HEK293 (cell line): Measurements from ENCODE around the gene FAM181A.

Source experiments
- CTCF ChIA-PET: fragments of 350-600 bp; formaldehyde crosslinking; extraction: SDS; loops from one replicate; lab custom pipeline; 2021; ENCODE audit warnings: antibody characterized with exemption; lab: Yijun Ruan, JAX
- POLR2A ChIA-PET: fragments of 300-600 bp; formaldehyde crosslinking; extraction: SDS; loops from one replicate; lab custom pipeline; 2020; ENCODE audit warnings: antibody characterized with exemption, inconsistent platforms; lab: Yijun Ruan, JAX
- H3K27ac ChIP-seq: fragments of 200-500 bp; sonication (Bioruptor generic); 2 replicates; pipeline ENCODE4 v1.5.1; 2014; ENCODE audit warnings: low read depth, low read length, control low read depth, inconsistent platforms; ENCODE audit errors: extremely low read depth
- H3K36me3 ChIP-seq, 2 experiments: fragments of 200-500 bp in 1 of 2; sonication (Bioruptor generic) in 1 of 2; 1 replicate in 1 of 2; 2 replicates in 1 of 2; pipeline ENCODE4 v1.5.1; 2014 to 2017; ENCODE audit warnings: inconsistent platforms in 2 of 2, low read length in 2 of 2; ENCODE audit not compliant: control insufficient read depth in 2 of 2, insufficient read depth in 1 of 2
- H3K4me1 ChIP-seq: fragments of 200-500 bp; sonication (Bioruptor generic); 2 replicates; pipeline ENCODE4 v1.5.1; 2014; ENCODE audit warnings: mild to moderate bottlenecking, low read length, inconsistent platforms; ENCODE audit not compliant: control insufficient read depth, insufficient read depth
- H3K4me3 ChIP-seq: 2 replicates; pipeline ENCODE4 v1.5.1; 2011; ENCODE audit warnings: low read depth, mild to moderate bottlenecking, control low read depth, low read length, moderate library complexity
- H3K9me3 ChIP-seq: fragments of 200-500 bp; sonication (Bioruptor generic); 2 replicates; pipeline ENCODE4 v1.5.1; 2014; ENCODE audit warnings: low read depth, low read length, inconsistent platforms; ENCODE audit not compliant: control insufficient read depth, insufficient read depth
- GLI4 ChIP-seq: fragments of 450-650 bp; formaldehyde crosslinking; IDR thresholded peaks from 2 replicates; pipeline ENCODE4 v1.5.1; 2016; ENCODE audit warnings: missing biosample characterization, missing genetic modification characterization
- GLIS1 ChIP-seq: fragments of 450-650 bp; formaldehyde crosslinking; IDR thresholded peaks from 2 replicates; pipeline ENCODE4 v1.5.1; 2016; ENCODE audit warnings: missing biosample characterization, missing genetic modification characterization
- HOXA7 ChIP-seq: sonication (generic); formaldehyde crosslinking; IDR thresholded peaks from 2 replicates; pipeline ENCODE4 v1.8.1; 2022; ENCODE audit warnings: missing genetic modification reagents, borderline replicate concordance
- OSR2 ChIP-seq: fragments of 450-650 bp; formaldehyde crosslinking; IDR thresholded peaks from 2 replicates; pipeline ENCODE4 v1.5.1; 2016; ENCODE audit warnings: missing biosample characterization, missing genetic modification characterization
- SCRT1 ChIP-seq: fragments of 450-650 bp; formaldehyde crosslinking; IDR thresholded peaks from 2 replicates; pipeline ENCODE4 v1.5.1; 2016; ENCODE audit warnings: missing biosample characterization, missing genetic modification characterization, borderline replicate concordance
- ZBTB17 ChIP-seq: fragments of 450-650 bp; formaldehyde crosslinking; IDR thresholded peaks from 2 replicates; pipeline ENCODE4 v1.5.1; 2016; ENCODE audit warnings: missing biosample characterization, missing genetic modification characterization
- ZFP37 ChIP-seq: fragments of 450-650 bp; formaldehyde crosslinking; IDR thresholded peaks from 2 replicates; pipeline ENCODE4 v1.5.1; 2016; ENCODE audit warnings: missing biosample characterization, missing genetic modification characterization
- ZFP69B ChIP-seq: fragments of 450-650 bp; formaldehyde crosslinking; IDR thresholded peaks from 2 replicates; pipeline ENCODE4 v1.5.1; 2016; ENCODE audit warnings: missing biosample characterization, missing genetic modification characterization
- ZNF121 ChIP-seq: fragments of 450-650 bp; formaldehyde crosslinking; IDR thresholded peaks from 2 replicates; pipeline ENCODE4 v1.5.1; 2016; ENCODE audit warnings: missing biosample characterization, missing genetic modification characterization
- ZNF248 ChIP-seq: fragments of 450-650 bp; formaldehyde crosslinking; IDR thresholded peaks from 2 replicates; pipeline ENCODE4 v1.5.1; 2017; ENCODE audit warnings: missing biosample characterization, missing genetic modification characterization
- ZNF266 ChIP-seq: fragments of 450-650 bp; formaldehyde crosslinking; IDR thresholded peaks from 2 replicates; pipeline ENCODE4 v1.5.1; 2016; ENCODE audit warnings: missing biosample characterization, missing genetic modification characterization, low read depth
- ZNF629 ChIP-seq: fragments of 450-650 bp; formaldehyde crosslinking; IDR thresholded peaks from 2 replicates; pipeline ENCODE4 v1.5.1; 2017; ENCODE audit warnings: missing biosample characterization, missing genetic modification characterization
- ZNF76 ChIP-seq: fragments of 450-650 bp; formaldehyde crosslinking; IDR thresholded peaks from 2 replicates; pipeline ENCODE4; 2016; ENCODE audit warnings: low read depth, missing biosample characterization, missing genetic modification characterization, borderline replicate concordance
- ZSCAN23 ChIP-seq: fragments of 450-650 bp; formaldehyde crosslinking; IDR thresholded peaks from 2 replicates; pipeline ENCODE4 v1.5.1; 2016; ENCODE audit warnings: missing biosample characterization, missing genetic modification characterization
- TF ChIP-seq, protein P1 (sequence below): fragments of 450-650 bp; formaldehyde crosslinking; IDR thresholded peaks from 2 replicates; pipeline ENCODE4 v1.5.0; 2017; ENCODE audit warnings: missing biosample characterization, missing genetic modification characterization, borderline replicate concordance
- TF ChIP-seq, protein P2 (sequence below): fragments of 450-650 bp; formaldehyde crosslinking; IDR thresholded peaks from 2 replicates; pipeline ENCODE4 v1.5.1; 2016; ENCODE audit warnings: missing biosample characterization, missing genetic modification characterization
- TF ChIP-seq, protein P3 (sequence below): fragments of 450-650 bp; formaldehyde crosslinking; IDR thresholded peaks from 2 replicates; pipeline ENCODE4 v1.5.1; 2016; ENCODE audit warnings: missing biosample characterization, missing genetic modification characterization, borderline replicate concordance
- TF ChIP-seq, protein P4 (sequence below): fragments of 450-650 bp; formaldehyde crosslinking; IDR thresholded peaks from 2 replicates; pipeline ENCODE4 v1.5.1; 2017; ENCODE audit warnings: missing biosample characterization, mild to moderate bottlenecking, missing genetic modification characterization, moderate library complexity
- TF ChIP-seq, protein P5 (sequence below): fragments of 450-650 bp; formaldehyde crosslinking; IDR thresholded peaks from 2 replicates; pipeline ENCODE4 v1.5.1; 2016; ENCODE audit warnings: missing biosample characterization, missing genetic modification characterization
- TF ChIP-seq, protein P6 (sequence below): fragments of 450-650 bp; formaldehyde crosslinking; IDR thresholded peaks from 2 replicates; pipeline ENCODE4 v1.5.1; 2017; ENCODE audit warnings: missing biosample characterization, missing genetic modification characterization
- TF ChIP-seq, protein P7 (sequence below): fragments of 450-650 bp; formaldehyde crosslinking; IDR thresholded peaks from 2 replicates; pipeline ENCODE4 v1.5.1; 2016; ENCODE audit warnings: missing biosample characterization, missing genetic modification characterization
- TF ChIP-seq, protein P8 (sequence below): fragments of 450-650 bp; formaldehyde crosslinking; IDR thresholded peaks from 2 replicates; pipeline ENCODE4 v1.5.1; 2017; ENCODE audit warnings: missing biosample characterization, missing genetic modification characterization

Gene FAM181A

DNA sequence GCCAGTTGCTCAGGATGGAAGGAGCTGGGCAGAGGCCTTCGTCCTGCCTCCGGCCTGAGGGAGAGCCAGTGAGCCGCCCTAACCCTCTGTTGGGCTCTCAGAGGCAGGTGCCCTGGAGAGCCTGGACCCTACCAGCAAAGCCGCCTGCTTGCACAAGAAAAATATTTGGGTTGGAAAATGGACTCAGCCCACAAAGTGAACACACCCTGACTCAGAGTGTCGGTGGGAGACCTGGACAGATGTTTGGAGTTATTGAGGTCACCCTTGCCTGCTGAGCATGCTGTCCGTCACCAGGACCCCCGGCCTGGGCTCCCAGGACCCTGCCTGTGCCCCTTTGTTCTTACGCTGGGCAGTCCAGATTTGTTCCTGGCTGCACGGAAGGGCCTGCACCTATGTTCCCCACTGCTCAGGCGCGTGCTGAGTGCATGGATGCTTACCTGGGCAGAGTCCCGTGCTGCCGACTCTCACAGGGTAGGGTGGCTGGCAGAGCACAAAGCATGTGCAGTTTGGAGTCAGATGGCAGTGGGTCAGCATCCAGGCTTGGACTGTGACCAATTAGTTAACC is 22.4 kb downstream of the FAM181A start (continued):
- TF ChIP-seq, protein P1, sequence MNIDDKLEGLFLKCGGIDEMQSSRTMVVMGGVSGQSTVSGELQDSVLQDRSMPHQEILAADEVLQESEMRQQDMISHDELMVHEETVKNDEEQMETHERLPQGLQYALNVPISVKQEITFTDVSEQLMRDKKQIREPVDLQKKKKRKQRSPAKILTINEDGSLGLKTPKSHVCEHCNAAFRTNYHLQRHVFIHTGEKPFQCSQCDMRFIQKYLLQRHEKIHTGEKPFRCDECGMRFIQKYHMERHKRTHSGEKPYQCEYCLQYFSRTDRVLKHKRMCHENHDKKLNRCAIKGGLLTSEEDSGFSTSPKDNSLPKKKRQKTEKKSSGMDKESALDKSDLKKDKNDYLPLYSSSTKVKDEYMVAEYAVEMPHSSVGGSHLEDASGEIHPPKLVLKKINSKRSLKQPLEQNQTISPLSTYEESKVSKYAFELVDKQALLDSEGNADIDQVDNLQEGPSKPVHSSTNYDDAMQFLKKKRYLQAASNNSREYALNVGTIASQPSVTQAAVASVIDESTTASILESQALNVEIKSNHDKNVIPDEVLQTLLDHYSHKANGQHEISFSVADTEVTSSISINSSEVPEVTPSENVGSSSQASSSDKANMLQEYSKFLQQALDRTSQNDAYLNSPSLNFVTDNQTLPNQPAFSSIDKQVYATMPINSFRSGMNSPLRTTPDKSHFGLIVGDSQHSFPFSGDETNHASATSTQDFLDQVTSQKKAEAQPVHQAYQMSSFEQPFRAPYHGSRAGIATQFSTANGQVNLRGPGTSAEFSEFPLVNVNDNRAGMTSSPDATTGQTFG (tag by site-specific recombination), result no peak
- TF ChIP-seq, protein P2, sequence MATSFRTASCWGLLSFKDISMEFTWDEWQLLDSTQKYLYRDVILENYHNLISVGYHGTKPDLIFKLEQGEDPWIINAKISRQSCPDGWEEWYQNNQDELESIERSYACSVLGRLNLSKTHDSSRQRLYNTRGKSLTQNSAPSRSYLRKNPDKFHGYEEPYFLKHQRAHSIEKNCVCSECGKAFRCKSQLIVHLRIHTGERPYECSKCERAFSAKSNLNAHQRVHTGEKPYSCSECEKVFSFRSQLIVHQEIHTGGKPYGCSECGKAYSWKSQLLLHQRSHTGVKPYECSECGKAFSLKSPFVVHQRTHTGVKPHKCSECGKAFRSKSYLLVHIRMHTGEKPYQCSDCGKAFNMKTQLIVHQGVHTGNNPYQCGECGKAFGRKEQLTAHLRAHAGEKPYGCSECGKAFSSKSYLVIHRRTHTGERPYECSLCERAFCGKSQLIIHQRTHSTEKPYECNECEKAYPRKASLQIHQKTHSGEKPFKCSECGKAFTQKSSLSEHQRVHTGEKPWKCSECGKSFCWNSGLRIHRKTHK (tag by site-specific recombination), result no peak
- TF ChIP-seq GLI4 (tag by site-specific recombination), result no peak
- TF ChIP-seq, protein P3, sequence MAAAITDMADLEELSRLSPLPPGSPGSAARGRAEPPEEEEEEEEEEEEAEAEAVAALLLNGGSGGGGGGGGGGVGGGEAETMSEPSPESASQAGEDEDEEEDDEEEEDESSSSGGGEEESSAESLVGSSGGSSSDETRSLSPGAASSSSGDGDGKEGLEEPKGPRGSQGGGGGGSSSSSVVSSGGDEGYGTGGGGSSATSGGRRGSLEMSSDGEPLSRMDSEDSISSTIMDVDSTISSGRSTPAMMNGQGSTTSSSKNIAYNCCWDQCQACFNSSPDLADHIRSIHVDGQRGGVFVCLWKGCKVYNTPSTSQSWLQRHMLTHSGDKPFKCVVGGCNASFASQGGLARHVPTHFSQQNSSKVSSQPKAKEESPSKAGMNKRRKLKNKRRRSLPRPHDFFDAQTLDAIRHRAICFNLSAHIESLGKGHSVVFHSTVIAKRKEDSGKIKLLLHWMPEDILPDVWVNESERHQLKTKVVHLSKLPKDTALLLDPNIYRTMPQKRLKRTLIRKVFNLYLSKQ (tag by site-specific recombination), result no peak
- TF ChIP-seq HOXA7 (CRISPR knock-in tag), result no peak
- TF ChIP-seq ZFP37 (tag by site-specific recombination), result no peak
- TF ChIP-seq, protein P4, sequence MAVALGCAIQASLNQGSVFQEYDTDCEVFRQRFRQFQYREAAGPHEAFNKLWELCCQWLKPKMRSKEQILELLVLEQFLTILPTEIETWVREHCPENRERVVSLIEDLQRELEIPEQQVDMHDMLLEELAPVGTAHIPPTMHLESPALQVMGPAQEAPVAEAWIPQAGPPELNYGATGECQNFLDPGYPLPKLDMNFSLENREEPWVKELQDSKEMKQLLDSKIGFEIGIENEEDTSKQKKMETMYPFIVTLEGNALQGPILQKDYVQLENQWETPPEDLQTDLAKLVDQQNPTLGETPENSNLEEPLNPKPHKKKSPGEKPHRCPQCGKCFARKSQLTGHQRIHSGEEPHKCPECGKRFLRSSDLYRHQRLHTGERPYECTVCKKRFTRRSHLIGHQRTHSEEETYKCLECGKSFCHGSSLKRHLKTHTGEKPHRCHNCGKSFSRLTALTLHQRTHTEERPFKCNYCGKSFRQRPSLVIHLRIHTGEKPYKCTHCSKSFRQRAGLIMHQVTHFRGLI (tag by site-specific recombination), result no peak

DNA sequence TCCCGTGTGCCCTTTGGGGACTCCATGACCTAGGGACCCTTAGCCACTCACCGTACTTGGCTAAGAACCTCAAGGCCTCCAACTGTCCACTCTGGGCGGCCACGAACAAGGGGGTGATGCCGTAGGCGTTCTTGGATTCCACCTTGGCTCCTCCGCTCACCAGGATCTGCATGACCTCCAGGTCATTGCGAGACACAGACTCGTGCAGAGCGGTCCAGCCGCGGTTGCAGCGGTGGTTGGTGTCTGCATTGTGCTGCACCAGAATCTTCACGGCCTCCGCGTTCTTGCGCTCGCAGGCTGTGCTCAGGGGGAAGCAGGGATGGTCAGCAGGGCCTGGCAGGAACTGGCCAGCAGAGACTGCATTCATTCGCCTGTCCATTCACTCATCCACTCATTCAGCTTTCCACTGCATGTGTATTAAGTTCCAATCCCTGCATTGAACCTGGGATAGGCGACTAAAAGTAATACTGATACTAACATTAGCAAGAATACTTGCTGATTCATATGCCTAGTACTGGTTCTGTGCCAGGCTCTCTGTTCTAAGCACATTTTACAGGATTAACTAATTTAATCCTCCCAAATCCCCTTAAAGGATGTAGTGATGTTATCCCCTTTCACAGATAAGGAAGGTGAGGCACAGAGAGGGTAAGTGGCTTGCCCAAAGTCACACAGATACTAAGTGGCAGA is 23.9 kb downstream of the FAM181A start:
- H3K4me1 ChIP-seq, result no peaks in the 10 kb centered on the region
- H3K9me3 ChIP-seq, result no peaks in the 10 kb centered on the region
- POLR2A ChIA-PET, result no interaction called here
- H3K4me3 ChIP-seq, result no peak overlapping the region
- H3K27ac ChIP-seq, result no peak overlapping the region
- no peaks in the 10 kb centered on the region for H3K36me3 ChIP-seq
- CTCF ChIA-PET, result interaction anchor here (0.6 to 4.6 kb wide), 4 partner anchors 10 to 31 kb away, joined by 3 to 25 read pairs (median 4); no protein-coding TSS in a partner anchor
- TF ChIP-seq OSR2 (tag by site-specific recombination), result no peak
- no peak for TF ChIP-seq ZNF76
- TF ChIP-seq, protein P5, sequence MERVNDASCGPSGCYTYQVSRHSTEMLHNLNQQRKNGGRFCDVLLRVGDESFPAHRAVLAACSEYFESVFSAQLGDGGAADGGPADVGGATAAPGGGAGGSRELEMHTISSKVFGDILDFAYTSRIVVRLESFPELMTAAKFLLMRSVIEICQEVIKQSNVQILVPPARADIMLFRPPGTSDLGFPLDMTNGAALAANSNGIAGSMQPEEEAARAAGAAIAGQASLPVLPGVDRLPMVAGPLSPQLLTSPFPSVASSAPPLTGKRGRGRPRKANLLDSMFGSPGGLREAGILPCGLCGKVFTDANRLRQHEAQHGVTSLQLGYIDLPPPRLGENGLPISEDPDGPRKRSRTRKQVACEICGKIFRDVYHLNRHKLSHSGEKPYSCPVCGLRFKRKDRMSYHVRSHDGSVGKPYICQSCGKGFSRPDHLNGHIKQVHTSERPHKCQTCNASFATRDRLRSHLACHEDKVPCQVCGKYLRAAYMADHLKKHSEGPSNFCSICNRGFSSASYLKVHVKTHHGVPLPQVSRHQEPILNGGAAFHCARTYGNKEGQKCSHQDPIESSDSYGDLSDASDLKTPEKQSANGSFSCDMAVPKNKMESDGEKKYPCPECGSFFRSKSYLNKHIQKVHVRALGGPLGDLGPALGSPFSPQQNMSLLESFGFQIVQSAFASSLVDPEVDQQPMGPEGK (tag by site-specific recombination), result no peak
- TF ChIP-seq, protein P6, sequence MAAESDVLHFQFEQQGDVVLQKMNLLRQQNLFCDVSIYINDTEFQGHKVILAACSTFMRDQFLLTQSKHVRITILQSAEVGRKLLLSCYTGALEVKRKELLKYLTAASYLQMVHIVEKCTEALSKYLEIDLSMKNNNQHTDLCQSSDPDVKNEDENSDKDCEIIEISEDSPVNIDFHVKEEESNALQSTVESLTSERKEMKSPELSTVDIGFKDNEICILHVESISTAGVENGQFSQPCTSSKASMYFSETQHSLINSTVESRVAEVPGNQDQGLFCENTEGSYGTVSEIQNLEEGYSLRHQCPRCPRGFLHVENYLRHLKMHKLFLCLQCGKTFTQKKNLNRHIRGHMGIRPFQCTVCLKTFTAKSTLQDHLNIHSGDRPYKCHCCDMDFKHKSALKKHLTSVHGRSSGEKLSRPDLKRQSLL, result no peak
- no peak for TF ChIP-seq ZNF266 (tag by site-specific recombination)
- no peak for TF ChIP-seq SCRT1 (tag by site-specific recombination)
- TF ChIP-seq ZFP69B (tag by site-specific recombination), result no peak
- TF ChIP-seq GLIS1 (tag by site-specific recombination), result no peak
- TF ChIP-seq ZBTB17, result no peak
- no peak for TF ChIP-seq ZNF629 (tag by site-specific recombination)
- no peak for TF ChIP-seq ZNF248
- TF ChIP-seq ZSCAN23, result no peak
- TF ChIP-seq, protein P7, sequence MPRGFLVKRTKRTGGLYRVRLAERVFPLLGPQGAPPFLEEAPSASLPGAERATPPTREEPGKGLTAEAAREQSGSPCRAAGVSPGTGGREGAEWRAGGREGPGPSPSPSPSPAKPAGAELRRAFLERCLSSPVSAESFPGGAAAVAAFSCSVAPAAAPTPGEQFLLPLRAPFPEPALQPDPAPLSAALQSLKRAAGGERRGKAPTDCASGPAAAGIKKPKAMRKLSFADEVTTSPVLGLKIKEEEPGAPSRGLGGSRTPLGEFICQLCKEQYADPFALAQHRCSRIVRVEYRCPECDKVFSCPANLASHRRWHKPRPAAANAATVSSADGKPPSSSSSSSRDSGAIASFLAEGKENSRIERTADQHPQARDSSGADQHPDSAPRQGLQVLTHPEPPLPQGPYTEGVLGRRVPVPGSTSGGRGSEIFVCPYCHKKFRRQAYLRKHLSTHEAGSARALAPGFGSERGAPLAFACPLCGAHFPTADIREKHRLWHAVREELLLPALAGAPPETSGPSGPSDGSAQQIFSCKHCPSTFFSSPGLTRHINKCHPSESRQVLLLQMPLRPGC, result no peak
- TF ChIP-seq, protein P8, sequence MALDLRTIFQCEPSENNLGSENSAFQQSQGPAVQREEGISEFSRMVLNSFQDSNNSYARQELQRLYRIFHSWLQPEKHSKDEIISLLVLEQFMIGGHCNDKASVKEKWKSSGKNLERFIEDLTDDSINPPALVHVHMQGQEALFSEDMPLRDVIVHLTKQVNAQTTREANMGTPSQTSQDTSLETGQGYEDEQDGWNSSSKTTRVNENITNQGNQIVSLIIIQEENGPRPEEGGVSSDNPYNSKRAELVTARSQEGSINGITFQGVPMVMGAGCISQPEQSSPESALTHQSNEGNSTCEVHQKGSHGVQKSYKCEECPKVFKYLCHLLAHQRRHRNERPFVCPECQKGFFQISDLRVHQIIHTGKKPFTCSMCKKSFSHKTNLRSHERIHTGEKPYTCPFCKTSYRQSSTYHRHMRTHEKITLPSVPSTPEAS (tag by site-specific recombination), result no peak
- no peak for TF ChIP-seq ZNF121
